Measurements from ENCODE around the gene ARHGAP6. TPM values are rescaled to one million over a fixed set of nuclear protein-coding genes. Genes with fewer than 3 reads are reported as not detected.

The ARHGAP6 gene
- total RNA-seq, 1 experiment from 2014 or later, result 0.07 TPM

GRCh38 chrX:11429538-11430085 lies 236.1 kb downstream of the ARHGAP6 start:
- Histone ChIP-seq H4K5ac (ENCODE audit: insufficient read length, low read depth, low read length) (no peak overlapping the region), H2BK20ac (ENCODE audit: low read depth, low read length, poor library complexity, severe bottlenecking) (no peak overlapping the region), H3K9me3 (ENCODE audit: control insufficient read depth, low read depth, low read length) (peaks cover 5% of the 10 kb centered on the region), H3K4me1 (ENCODE audit: insufficient read depth, low read length) (no peaks in the 10 kb centered on the region), H4K20me1 (ENCODE audit: control insufficient read depth, insufficient read depth, insufficient read length) (no peaks in the 10 kb centered on the region), H2AFZ (ENCODE audit: low read length) (no peak overlapping the region), H3K4me2 (ENCODE audit: insufficient read depth, insufficient read length, low read length) (no peak overlapping the region), H3K18ac (ENCODE audit: insufficient read length, low read depth, low read length) (no peak overlapping the region), H2BK15ac (ENCODE audit: low read depth, low read length) (no peak overlapping the region), H3K27ac (ENCODE audit: insufficient read length, low read depth, low read length) (no peak overlapping the region), H3K4ac (ENCODE audit: low read depth, low read length) (no peak overlapping the region), H3K79me1 (ENCODE audit: insufficient read depth, low read depth, low read length, poor library complexity, severe bottlenecking) (no peaks in the 10 kb centered on the region), H3K23me2 (ENCODE audit: insufficient read length, low read depth, low read length, poor library complexity, severe bottlenecking) (no peaks in the 10 kb centered on the region), H4K8ac (replicated peaks; ENCODE audit: insufficient read length, low read depth, low read length) (no peak overlapping the region), H3K56ac (ENCODE audit: insufficient read length, low read depth, low read length) (no peak overlapping the region), H2BK12ac (ENCODE audit: insufficient read length, low read depth, low read length) (no peak overlapping the region), H3K14ac (ENCODE audit: insufficient read depth, low read length) (no peak overlapping the region), H3K9ac (ENCODE audit: extremely low read depth, insufficient read length, low read length) (no peak overlapping the region), H3T11ph (ENCODE audit: low read length) (no peak overlapping the region), H2AK5ac (ENCODE audit: insufficient read length, low read length) (no peak overlapping the region), H3K27me3 (ENCODE audit: insufficient read depth, low read length) (peaks cover 10% of the 10 kb centered on the region; the same call in 1 of the 2 replicates), H2BK5ac (ENCODE audit: insufficient read length, low read length) (no peak overlapping the region), H3K23ac (ENCODE audit: insufficient read length, low read depth, low read length) (no peak overlapping the region), H4K91ac (ENCODE audit: insufficient read length, low read depth, low read length) (no peak overlapping the region), H3K79me2 (ENCODE audit: insufficient read depth, low read length) (no peaks in the 10 kb centered on the region), H2BK120ac (ENCODE audit: low read depth, low read length, poor library complexity, severe bottlenecking) (no peak overlapping the region)
- H3K4me3 Mint-ChIP-seq, result no peak overlapping the region
- H3K9me3 Mint-ChIP-seq, result peaks cover 46 to 65% of the 10 kb centered on the region in 2 experiments
- no peak overlapping the region for H3K27ac Mint-ChIP-seq
- WGBS (ENCODE audit: extremely low coverage, insufficient read length, low lambda C conversion rate), result no CpG with 5 or more reads among the region's 3 CpGs
- H3K36me3 Mint-ChIP-seq (ENCODE audit: insufficient read depth in 1 of 3, low read depth in 3 of 3), result peaks cover 0 to 6% (median 2%) of the 10 kb centered on the region in 3 experiments; a peak in 3 of 7 replicates
- TF ChIP-seq CTCF (conservative IDR thresholded peaks at IDR 0.05), result no peak
- DNase-seq, result no peak
- H3K4me1 Mint-ChIP-seq, result no peaks in the 10 kb centered on the region
- H3K27me3 Mint-ChIP-seq (ENCODE audit: low read depth), result peaks cover 34% of the 10 kb centered on the region

Data from H9 (cell line).